ENCODE results near the gene PLPP4.

The PLPP4 gene

GRCh38 chr10:120527691-120528090, 70.7 kb downstream of the PLPP4 start:
- DNase-seq: no peak

- DNase-seq: no peak
Measured at GRCh38 chr10:120530699-120531098, 73.7 kb downstream of the PLPP4 start.

- DNase-seq: no peak
Measured at GRCh38 chr10:120538091-120538490, 81.1 kb downstream of the PLPP4 start.

GRCh38 chr10:120539076-120539475, 82.0 kb downstream of the PLPP4 start:
- DNase-seq: no peak

GRCh38 chr10:120540486-120540885, 83.5 kb downstream of the PLPP4 start:
- DNase-seq: no peak

- no peak for DNase-seq
Measured at GRCh38 chr10:120541984-120542383, 85.0 kb downstream of the PLPP4 start.

GRCh38 chr10:120542591-120542990, 85.6 kb downstream of the PLPP4 start:
- no peak for DNase-seq

GRCh38 chr10:120543291-120543690, 86.3 kb downstream of the PLPP4 start:
- DNase-seq: no peak

- no peak for DNase-seq
Measured at GRCh38 chr10:120548210-120548609, 91.2 kb downstream of the PLPP4 start.

- no peak for DNase-seq
Measured at GRCh38 chr10:120552262-120552661, 95.2 kb downstream of the PLPP4 start.

GRCh38 chr10:120553911-120554310, 96.9 kb downstream of the PLPP4 start:
- no peak for DNase-seq

- DNase-seq: no peak
Measured at GRCh38 chr10:120555436-120555835, 98.4 kb downstream of the PLPP4 start.

- DNase-seq: no peak
Measured at GRCh38 chr10:120555842-120556532, 99.0 kb downstream of the PLPP4 start.

GRCh38 chr10:120557311-120557710, 100.3 kb downstream of the PLPP4 start:
- no peak for DNase-seq

- DNase-seq: no peak
Measured at GRCh38 chr10:120559800-120560199, 102.8 kb downstream of the PLPP4 start.

GRCh38 chr10:120562956-120563355, 105.9 kb downstream of the PLPP4 start:
- DNase-seq: no peak

- no peak for DNase-seq
Measured at GRCh38 chr10:120570418-120570817, 113.4 kb downstream of the PLPP4 start.

- DNase-seq: no peak
Measured at GRCh38 chr10:120571266-120571665, 114.2 kb downstream of the PLPP4 start.

- no peak for DNase-seq
Measured at GRCh38 chr10:120572307-120572706, 115.3 kb downstream of the PLPP4 start.

GRCh38 chr10:120573355-120573754, 116.3 kb downstream of the PLPP4 start:
- no peak for DNase-seq

- no peak for DNase-seq
Measured at GRCh38 chr10:120574981-120575380, 118.0 kb downstream of the PLPP4 start.

GRCh38 chr10:120575411-120575810, 118.4 kb downstream of the PLPP4 start:
- no peak for DNase-seq

- DNase-seq: no peak
Measured at GRCh38 chr10:120578134-120578533, 121.1 kb downstream of the PLPP4 start.

GRCh38 chr10:120578890-120579289, 121.9 kb downstream of the PLPP4 start:
- DNase-seq: no peak
